Smooth muscle cell (in vitro differentiated cells): ENCODE results near the gene GTF3C2. TPM values are rescaled to one million over a fixed set of nuclear protein-coding genes. Genes with fewer than 3 reads are reported as not detected.
A peak's percentile ranks its signal among the peaks of the same experiment; 100 is the strongest.

Experiments used
- DNase-seq: peaks from one replicate; lab custom pipeline; 2025; ENCODE audit not compliant: unreplicated experiment; lab: John Stamatoyannopoulos, UW
- H2AFZ ChIP-seq: fragments of 200-600 bp; sonication (generic); 2 replicates; pipeline ENCODE4 v1.6.0; 2016; ENCODE audit warnings: antibody characterized with exemption, low read depth, mild to moderate bottlenecking
- H3F3A ChIP-seq: fragments of 200-600 bp; sonication (generic); 2 replicates; pipeline ENCODE4 v1.6.0; 2017; ENCODE audit warnings: antibody characterized with exemption, low read depth
- H3K27ac ChIP-seq: fragments of 200-600 bp; sonication (generic); 2 replicates; pipeline ENCODE4 v1.5.1; 2016; ENCODE audit warnings: low read depth, mild to moderate bottlenecking
- H3K27me3 ChIP-seq: fragments of 200-600 bp; sonication (generic); 2 replicates; pipeline ENCODE4 v1.6.1; 2016; ENCODE audit warnings: low read depth, mild to moderate bottlenecking
- H3K36me3 ChIP-seq: fragments of 200-600 bp; sonication (generic); 2 replicates; pipeline ENCODE4 v1.5.1; 2016; ENCODE audit warnings: low read depth
- H3K4me1 ChIP-seq: fragments of 200-600 bp; sonication (generic); 2 replicates; pipeline ENCODE4 v1.5.1; 2016; ENCODE audit warnings: low read depth
- H3K4me2 ChIP-seq: fragments of 200-600 bp; sonication (generic); 2 replicates; pipeline ENCODE4 v1.6.0; 2016; ENCODE audit warnings: mild to moderate bottlenecking
- H3K4me3 ChIP-seq: fragments of 200-600 bp; sonication (generic); 2 replicates; pipeline ENCODE4 v1.5.1; 2016; ENCODE audit warnings: mild to moderate bottlenecking
- H3K79me2 ChIP-seq: fragments of 200-600 bp; sonication (generic); 2 replicates; pipeline ENCODE4 v1.6.0; 2016; ENCODE audit warnings: low read depth, mild to moderate bottlenecking
- H3K9ac ChIP-seq: fragments of 200-600 bp; sonication (generic); 2 replicates; pipeline ENCODE4 v1.6.0; 2016; ENCODE audit warnings: low read depth
- H3K9me3 ChIP-seq: fragments of 200-600 bp; sonication (generic); replicated peaks from 2 replicates; pipeline ENCODE4 v1.5.1; 2016; ENCODE audit warnings: low read depth
- H4K20me1 ChIP-seq: fragments of 200-600 bp; sonication (generic); 2 replicates; pipeline ENCODE4 v1.6.0; 2016; ENCODE audit warnings: low read depth
- CTCF ChIP-seq: fragments of 200-600 bp; sonication (generic); IDR thresholded peaks from 2 replicates; pipeline ENCODE4 v1.5.1; 2017; ENCODE audit warnings: borderline replicate concordance, mild to moderate bottlenecking, antibody characterized with exemption; ENCODE audit not compliant: insufficient read depth, poor library complexity, severe bottlenecking
- WGBS: methylation state at CpG from one replicate; pipeline ENCODE4 v1.1.7; 2016; ENCODE audit warnings: low lambda C conversion rate; 5-methylcytosine and 5-hydroxymethylcytosine counted together
- polyA plus RNA-seq: library from polyadenylated mRNA; unstranded; fragments of >200 nt; fragmentation: Nextera tagmentation; extraction: Ambion mirVana; gene quantifications from 2 replicates; pipeline ENCODE4 v1.2.1, GENCODE V29; 2016
- total RNA-seq: library from RNA; depleted of rRNA; stranded (reverse); fragments of >200 nt; gene quantifications from 2 replicates; pipeline ENCODE4 v1.2.3, GENCODE V29; 2014

Gene GTF3C2, protein sequence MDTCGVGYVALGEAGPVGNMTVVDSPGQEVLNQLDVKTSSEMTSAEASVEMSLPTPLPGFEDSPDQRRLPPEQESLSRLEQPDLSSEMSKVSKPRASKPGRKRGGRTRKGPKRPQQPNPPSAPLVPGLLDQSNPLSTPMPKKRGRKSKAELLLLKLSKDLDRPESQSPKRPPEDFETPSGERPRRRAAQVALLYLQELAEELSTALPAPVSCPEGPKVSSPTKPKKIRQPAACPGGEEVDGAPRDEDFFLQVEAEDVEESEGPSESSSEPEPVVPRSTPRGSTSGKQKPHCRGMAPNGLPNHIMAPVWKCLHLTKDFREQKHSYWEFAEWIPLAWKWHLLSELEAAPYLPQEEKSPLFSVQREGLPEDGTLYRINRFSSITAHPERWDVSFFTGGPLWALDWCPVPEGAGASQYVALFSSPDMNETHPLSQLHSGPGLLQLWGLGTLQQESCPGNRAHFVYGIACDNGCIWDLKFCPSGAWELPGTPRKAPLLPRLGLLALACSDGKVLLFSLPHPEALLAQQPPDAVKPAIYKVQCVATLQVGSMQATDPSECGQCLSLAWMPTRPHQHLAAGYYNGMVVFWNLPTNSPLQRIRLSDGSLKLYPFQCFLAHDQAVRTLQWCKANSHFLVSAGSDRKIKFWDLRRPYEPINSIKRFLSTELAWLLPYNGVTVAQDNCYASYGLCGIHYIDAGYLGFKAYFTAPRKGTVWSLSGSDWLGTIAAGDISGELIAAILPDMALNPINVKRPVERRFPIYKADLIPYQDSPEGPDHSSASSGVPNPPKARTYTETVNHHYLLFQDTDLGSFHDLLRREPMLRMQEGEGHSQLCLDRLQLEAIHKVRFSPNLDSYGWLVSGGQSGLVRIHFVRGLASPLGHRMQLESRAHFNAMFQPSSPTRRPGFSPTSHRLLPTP
- total RNA-seq, result 37.7 and 42.3 TPM in 2 replicates
- 40.3 and 53.8 TPM in 2 replicates for polyA plus RNA-seq

GRCh38 chr2:27356382-27357181, at the start of gene GTF3C2:
Gene GTF3C2, minus strand, starts transcription at chr2:27356764. Its CDS starts 13,210 bp downstream, at chr2:27343554.
- H2AFZ ChIP-seq, result peak within 1 kb of the TSS; percentile 83

DNA sequence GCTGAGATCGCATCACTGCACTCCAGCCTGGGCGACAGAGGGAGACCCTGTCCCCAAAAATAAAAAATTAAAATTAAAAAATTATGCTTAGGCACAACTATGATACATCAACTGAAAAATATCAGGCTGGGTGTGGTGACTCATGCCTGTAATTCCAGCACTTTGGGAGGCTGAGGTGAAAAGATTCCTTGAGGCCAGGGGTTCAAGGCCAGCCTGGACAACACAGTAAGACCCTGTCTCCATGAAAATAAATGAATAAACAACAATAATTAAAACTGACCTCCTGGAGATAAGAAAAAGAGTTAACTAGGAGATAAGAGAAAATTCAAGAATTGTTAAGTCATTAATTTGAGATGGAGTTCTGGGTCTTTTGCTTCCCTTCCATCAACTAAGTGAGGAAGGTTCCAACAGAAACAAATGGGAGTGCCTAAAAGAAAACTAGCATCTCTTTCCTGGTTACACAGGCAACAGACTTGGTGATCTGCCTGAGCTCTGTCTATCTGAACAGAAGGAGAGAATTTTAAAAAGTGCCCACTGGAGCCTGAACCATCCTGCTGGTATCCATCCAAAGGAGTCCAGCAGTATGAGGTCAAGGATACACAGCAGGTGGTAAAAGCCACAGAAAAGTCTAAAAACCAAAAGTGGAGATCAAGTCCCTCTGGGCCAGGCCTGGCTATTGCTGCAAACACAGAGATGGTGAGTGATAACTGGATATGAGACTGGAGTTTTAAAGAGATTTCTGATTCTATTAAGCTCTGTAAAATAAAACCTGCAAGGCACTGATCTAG, 44.0 kb upstream of the GTF3C2 start:
- Histone ChIP-seq H3K27ac (no peak overlapping the region), H3K36me3 (no peaks in the 10 kb centered on the region), H2AFZ (no peak overlapping the region), H3K4me3 (no peak overlapping the region), H3K79me2 (peaks cover 98% of the 10 kb centered on the region), H3F3A (no peaks in the 10 kb centered on the region), H3K4me2 (no peak overlapping the region), H3K9me3 (no peaks in the 10 kb centered on the region), H3K9ac (no peak overlapping the region), H4K20me1 (peaks cover 79% of the 10 kb centered on the region), H3K4me1 (no peaks in the 10 kb centered on the region), H3K27me3 (no peaks in the 10 kb centered on the region)
- 100% methylated on average over 2 of the region's 2 CpGs for WGBS
- no peak for TF ChIP-seq CTCF
- no peak for DNase-seq

More at GRCh38 chr2:27356382-27357181, at the start of gene GTF3C2:
- H3K27ac ChIP-seq, result peak within 1 kb of the TSS; percentile 93
- H3K4me3 ChIP-seq, result peak within 1 kb of the TSS; percentile 75
- TF ChIP-seq CTCF, result no peak
- H3K27me3 ChIP-seq, result no peaks in the 10 kb centered on the region
- H3F3A ChIP-seq, result peaks cover 16% of the 10 kb centered on the region
- H3K36me3 ChIP-seq, result no peaks in the 10 kb centered on the region
- peak; percentile 86 for DNase-seq
- H4K20me1 ChIP-seq, result peaks cover 31% of the 10 kb centered on the region
- H3K79me2 ChIP-seq, result peaks cover 53% of the 10 kb centered on the region
- peaks cover 27% of the 10 kb centered on the region for H3K4me1 ChIP-seq
- WGBS, result 1% methylated on average over 67 of the region's 67 CpGs
- H3K9ac ChIP-seq, result peak within 1 kb of the TSS; percentile 91
- peak within 1 kb of the TSS; percentile 89 for H3K4me2 ChIP-seq
- H3K9me3 ChIP-seq, result no peaks in the 10 kb centered on the region

- TF ChIP-seq CTCF, result no peak
- Histone ChIP-seq H3K36me3 (no peaks in the 10 kb centered on the region), H3K9me3 (no peaks in the 10 kb centered on the region), H3K4me1 (no peaks in the 10 kb centered on the region), H3K79me2 (peaks cover 100% of the 10 kb centered on the region), H3K27ac (no peak overlapping the region), H3F3A (no peaks in the 10 kb centered on the region), H4K20me1 (peaks cover 75% of the 10 kb centered on the region), H3K9ac (no peak overlapping the region), H2AFZ (no peak overlapping the region), H3K4me3 (no peak overlapping the region), H3K27me3 (no peaks in the 10 kb centered on the region), H3K4me2 (no peak overlapping the region)
- WGBS, result 97% methylated on average over 5 of the region's 5 CpGs
- DNase-seq, result no peak
Observed at GRCh38 chr2:27398962-27399361, 42.4 kb upstream of the GTF3C2 start.
